ENCODE measurements around the gene USP19.

DNA sequence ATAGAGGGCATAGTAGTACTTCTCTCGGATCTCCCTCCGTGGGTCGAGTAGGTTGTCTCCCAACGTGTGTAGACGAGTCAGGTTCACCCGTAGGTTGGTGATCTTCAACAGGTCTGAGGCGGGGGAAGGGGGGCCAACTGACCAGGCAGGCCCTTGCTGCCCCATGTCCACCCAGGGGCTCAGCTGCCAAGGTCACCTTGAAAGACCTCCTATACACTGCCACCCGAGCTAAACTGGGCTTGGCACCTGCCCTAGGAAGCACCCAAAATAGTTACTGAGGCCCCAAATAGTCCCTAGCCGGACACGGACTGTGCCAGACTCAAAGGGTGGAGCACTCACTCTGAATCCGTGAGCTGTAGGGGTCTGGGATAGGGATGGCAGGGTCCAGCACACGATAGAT is 10.4 kb upstream of the USP19 start:
- TF ChIP-seq, protein P1, sequence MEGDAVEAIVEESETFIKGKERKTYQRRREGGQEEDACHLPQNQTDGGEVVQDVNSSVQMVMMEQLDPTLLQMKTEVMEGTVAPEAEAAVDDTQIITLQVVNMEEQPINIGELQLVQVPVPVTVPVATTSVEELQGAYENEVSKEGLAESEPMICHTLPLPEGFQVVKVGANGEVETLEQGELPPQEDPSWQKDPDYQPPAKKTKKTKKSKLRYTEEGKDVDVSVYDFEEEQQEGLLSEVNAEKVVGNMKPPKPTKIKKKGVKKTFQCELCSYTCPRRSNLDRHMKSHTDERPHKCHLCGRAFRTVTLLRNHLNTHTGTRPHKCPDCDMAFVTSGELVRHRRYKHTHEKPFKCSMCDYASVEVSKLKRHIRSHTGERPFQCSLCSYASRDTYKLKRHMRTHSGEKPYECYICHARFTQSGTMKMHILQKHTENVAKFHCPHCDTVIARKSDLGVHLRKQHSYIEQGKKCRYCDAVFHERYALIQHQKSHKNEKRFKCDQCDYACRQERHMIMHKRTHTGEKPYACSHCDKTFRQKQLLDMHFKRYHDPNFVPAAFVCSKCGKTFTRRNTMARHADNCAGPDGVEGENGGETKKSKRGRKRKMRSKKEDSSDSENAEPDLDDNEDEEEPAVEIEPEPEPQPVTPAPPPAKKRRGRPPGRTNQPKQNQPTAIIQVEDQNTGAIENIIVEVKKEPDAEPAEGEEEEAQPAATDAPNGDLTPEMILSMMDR (IDR thresholded peaks at IDR 0.05; ENCODE audit: poor library complexity, severe bottlenecking) = no peak
- TF ChIP-seq, protein P2, sequence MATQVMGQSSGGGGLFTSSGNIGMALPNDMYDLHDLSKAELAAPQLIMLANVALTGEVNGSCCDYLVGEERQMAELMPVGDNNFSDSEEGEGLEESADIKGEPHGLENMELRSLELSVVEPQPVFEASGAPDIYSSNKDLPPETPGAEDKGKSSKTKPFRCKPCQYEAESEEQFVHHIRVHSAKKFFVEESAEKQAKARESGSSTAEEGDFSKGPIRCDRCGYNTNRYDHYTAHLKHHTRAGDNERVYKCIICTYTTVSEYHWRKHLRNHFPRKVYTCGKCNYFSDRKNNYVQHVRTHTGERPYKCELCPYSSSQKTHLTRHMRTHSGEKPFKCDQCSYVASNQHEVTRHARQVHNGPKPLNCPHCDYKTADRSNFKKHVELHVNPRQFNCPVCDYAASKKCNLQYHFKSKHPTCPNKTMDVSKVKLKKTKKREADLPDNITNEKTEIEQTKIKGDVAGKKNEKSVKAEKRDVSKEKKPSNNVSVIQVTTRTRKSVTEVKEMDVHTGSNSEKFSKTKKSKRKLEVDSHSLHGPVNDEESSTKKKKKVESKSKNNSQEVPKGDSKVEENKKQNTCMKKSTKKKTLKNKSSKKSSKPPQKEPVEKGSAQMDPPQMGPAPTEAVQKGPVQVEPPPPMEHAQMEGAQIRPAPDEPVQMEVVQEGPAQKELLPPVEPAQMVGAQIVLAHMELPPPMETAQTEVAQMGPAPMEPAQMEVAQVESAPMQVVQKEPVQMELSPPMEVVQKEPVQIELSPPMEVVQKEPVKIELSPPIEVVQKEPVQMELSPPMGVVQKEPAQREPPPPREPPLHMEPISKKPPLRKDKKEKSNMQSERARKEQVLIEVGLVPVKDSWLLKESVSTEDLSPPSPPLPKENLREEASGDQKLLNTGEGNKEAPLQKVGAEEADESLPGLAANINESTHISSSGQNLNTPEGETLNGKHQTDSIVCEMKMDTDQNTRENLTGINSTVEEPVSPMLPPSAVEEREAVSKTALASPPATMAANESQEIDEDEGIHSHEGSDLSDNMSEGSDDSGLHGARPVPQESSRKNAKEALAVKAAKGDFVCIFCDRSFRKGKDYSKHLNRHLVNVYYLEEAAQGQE (IDR thresholded peaks at IDR 0.05; ENCODE audit: borderline replicate concordance) = no peak
- TF ChIP-seq EP300 (conservative IDR thresholded peaks at IDR 0.05; ENCODE audit: poor library complexity, severe bottlenecking) = no peak

All from neural cell (in vitro differentiated cells).